ENCODE measurements around the gene TOR1AIP2.
A peak's percentile ranks its signal among the peaks of the same experiment; 100 is the strongest.

The TOR1AIP2 gene

GRCh38 chr1:179823693-179824092 lies 53.9 kb downstream of the TOR1AIP2 start:
- no peak for DNase-seq

- DNase-seq, result no peak
Observed at GRCh38 chr1:179822065-179822464, 55.5 kb downstream of the TOR1AIP2 start.

- no peak for DNase-seq
Observed at GRCh38 chr1:179821524-179821923, 56.1 kb downstream of the TOR1AIP2 start.

- DNase-seq, result no peak
Observed at GRCh38 chr1:179820226-179820970, 57.2 kb downstream of the TOR1AIP2 start.

GRCh38 chr1:179818743-179819173 lies 58.8 kb downstream of the TOR1AIP2 start:
- DNase-seq, result no peak

- no peak for DNase-seq
Observed at GRCh38 chr1:179818260-179818659, 59.3 kb downstream of the TOR1AIP2 start.

- DNase-seq, result no peak
Observed at GRCh38 chr1:179817789-179818188, 59.8 kb downstream of the TOR1AIP2 start.

GRCh38 chr1:179817056-179817455 lies 60.5 kb downstream of the TOR1AIP2 start:
- no peak for DNase-seq

GRCh38 chr1:179816196-179816960 lies 61.2 kb downstream of the TOR1AIP2 start:
- DNase-seq, result peak; percentile 10

- DNase-seq, result no peak
Observed at GRCh38 chr1:179815641-179816040, 62.0 kb downstream of the TOR1AIP2 start.

GRCh38 chr1:179814546-179814838 lies 63.1 kb downstream of the TOR1AIP2 start:
- no peak for DNase-seq

- DNase-seq, result no peak
Observed at GRCh38 chr1:179813626-179814545, 63.7 kb downstream of the TOR1AIP2 start.

- DNase-seq, result no peak
Observed at GRCh38 chr1:179812501-179813292, 64.9 kb downstream of the TOR1AIP2 start.

- DNase-seq, result no peak
Observed at GRCh38 chr1:179810367-179810715, 67.3 kb downstream of the TOR1AIP2 start.

GRCh38 chr1:179809506-179810366 lies 67.9 kb downstream of the TOR1AIP2 start:
- DNase-seq, result peak; percentile 74

GRCh38 chr1:179808503-179808902 lies 69.1 kb downstream of the TOR1AIP2 start:
- no peak for DNase-seq

GRCh38 chr1:179807691-179808485 lies 69.7 kb downstream of the TOR1AIP2 start:
- no peak for DNase-seq

GRCh38 chr1:179807291-179807690 lies 70.3 kb downstream of the TOR1AIP2 start:
- no peak for DNase-seq

GRCh38 chr1:179806333-179806732 lies 71.3 kb downstream of the TOR1AIP2 start:
- DNase-seq, result no peak

GRCh38 chr1:179805291-179806195 lies 72.1 kb downstream of the TOR1AIP2 start:
- DNase-seq, result no peak

All from NCI-H2171 treated with DMSO at 0.1 percent for 48 hours (cell line).